Dendritic cell treated with granulocyte-macrophage colony-stimulating factor and Interleukin-4, amounts not matched to agents 40 ng/mL and 50 ng/mL, for 4 days (primary cell): ENCODE data around the gene SEMA3F.

Source experiments
- H3K27ac Mint-ChIP-seq: one replicate; pipeline ENCODE4 v1.8.0; 2022; ENCODE audit warnings: mild to moderate bottlenecking, mixed read lengths
- H3K27me3 Mint-ChIP-seq: one replicate; pipeline ENCODE4 v1.8.0; 2022; ENCODE audit warnings: mild to moderate bottlenecking, mixed read lengths
- H3K36me3 Mint-ChIP-seq: one replicate; pipeline ENCODE4 v1.8.0; 2022; ENCODE audit warnings: low read depth, mixed read lengths
- H3K4me1 Mint-ChIP-seq: one replicate; pipeline ENCODE4 v1.8.0; 2022; ENCODE audit warnings: low read depth, mixed read lengths
- H3K4me3 Mint-ChIP-seq: one replicate; pipeline ENCODE4 v1.8.0; 2022; ENCODE audit warnings: mild to moderate bottlenecking, moderate library complexity, mixed read lengths
- H3K9me3 Mint-ChIP-seq: one replicate; pipeline ENCODE4 v1.8.0; 2022; ENCODE audit warnings: mixed read lengths
- intact Hi-C: fragments of 100-400 bp; cut with micrococcal nuclease; formaldehyde crosslinking; loops from one replicate; pipeline ENCODE4 v1.15.0; 2022

SEMA3F gene

DNA sequence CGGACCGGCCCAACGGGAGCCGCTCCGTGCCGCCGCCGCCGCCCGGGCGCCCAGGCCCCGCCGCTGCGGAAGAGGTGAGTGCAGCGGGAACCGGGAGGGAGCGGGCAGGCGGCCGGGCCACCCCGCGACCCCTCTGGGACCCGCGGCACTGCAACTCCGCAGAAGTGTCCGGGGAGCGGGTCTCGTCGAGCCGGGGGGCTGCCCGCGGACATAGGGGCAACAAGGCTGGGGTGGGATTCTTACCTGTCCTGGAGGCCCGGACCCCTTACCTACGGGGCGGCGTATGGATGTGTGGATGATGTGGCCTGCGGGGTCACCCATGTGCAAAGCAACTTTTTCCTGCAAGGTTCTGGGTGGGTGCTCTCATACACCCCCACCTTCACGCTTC, 361 bp downstream of the SEMA3F start:
- intact Hi-C loops, result no loop called here
- peaks cover 61% of the 10 kb centered on the region for H3K27me3 Mint-ChIP-seq

DNA sequence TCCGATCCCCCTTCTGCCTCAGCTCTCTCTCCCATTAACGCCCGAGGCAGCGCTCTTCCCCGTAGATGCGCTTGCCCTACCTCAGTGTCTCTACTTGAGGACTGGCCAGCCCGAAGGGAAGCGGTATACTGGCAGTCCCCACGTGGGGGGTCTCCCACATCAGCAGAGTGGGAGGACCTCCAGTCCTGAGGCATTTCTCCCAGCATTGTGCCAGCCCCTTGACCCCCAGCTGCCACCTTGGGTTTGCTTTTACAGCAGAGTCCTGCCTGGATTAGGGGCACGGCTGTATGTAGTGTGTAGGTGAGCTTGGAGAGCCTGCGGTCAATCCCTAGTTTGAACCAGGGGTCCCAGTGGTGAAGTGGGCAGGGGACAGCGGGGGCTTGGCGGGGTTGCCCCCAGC, 767 bp downstream of the SEMA3F start:
- Mint-ChIP-seq H3K9me3 (no peaks in the 10 kb centered on the region), H3K27me3 (peaks cover 61% of the 10 kb centered on the region), H3K36me3 (no peaks in the 10 kb centered on the region), H3K4me3 (peak overlapping the region; percentile 64), H3K27ac (no peak overlapping the region), H3K4me1 (peaks cover 23% of the 10 kb centered on the region)
- intact Hi-C loops, result no loop called here

More for the DNA sequence above, 361 bp downstream of the SEMA3F start:
- H3K27ac Mint-ChIP-seq, result no peak overlapping the region
- H3K36me3 Mint-ChIP-seq, result no peaks in the 10 kb centered on the region
- H3K4me3 Mint-ChIP-seq, result peak overlapping the region; percentile 64
- peaks cover 23% of the 10 kb centered on the region for H3K4me1 Mint-ChIP-seq
- no peaks in the 10 kb centered on the region for H3K9me3 Mint-ChIP-seq

DNA sequence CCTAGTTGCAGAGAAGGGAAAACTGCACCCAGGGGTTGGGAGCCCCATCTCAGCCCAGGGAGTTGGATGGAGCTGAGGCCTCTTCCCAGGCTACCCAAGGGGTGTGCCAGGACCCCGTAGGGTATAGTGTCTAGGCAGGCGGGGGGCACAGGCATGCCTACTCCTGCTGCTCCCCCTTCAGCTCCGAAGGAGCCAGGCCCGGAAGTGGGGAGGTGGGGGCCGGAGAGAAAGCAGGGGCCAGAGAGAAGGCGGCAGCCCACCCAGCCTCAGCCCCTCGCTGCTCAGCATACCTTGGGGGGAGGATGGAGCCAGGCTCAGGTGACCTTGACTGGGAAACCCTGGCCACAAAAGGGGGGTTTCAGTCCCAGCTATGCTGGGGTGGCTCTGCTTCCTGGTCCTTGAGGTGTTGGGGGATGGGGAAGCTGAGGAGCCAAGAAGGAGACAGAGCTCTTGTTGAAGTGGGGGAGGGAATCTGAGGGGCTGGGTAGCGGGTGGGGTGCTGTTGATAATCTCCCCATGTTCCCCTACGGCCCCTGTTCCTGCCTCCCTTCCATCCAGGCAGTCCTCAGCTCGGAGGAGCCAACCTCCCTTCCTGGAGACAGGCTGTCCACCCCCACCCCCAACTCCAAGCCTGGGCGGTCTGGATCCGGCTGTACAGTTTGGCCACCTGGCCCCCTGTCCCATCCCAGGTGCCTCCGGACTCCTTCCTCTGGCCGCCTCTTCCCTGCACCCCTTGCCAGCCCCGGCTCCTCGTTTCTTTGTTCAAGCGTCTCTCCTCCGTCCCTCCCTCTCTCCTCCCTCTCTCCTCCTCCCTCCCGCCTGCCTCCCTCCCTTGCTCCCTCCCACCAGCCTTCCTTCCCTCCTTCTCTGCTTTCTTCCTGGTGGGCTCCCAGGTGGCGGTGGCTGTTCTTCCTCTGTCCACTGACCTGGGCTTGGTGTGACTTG, 1.7 kb downstream of the SEMA3F start:
- H3K27ac Mint-ChIP-seq, result no peak overlapping the region
- intact Hi-C loops, result no loop called here
- H3K4me3 Mint-ChIP-seq, result no peak overlapping the region
- H3K9me3 Mint-ChIP-seq, result no peaks in the 10 kb centered on the region
- no peaks in the 10 kb centered on the region for H3K36me3 Mint-ChIP-seq
- H3K4me1 Mint-ChIP-seq, result peaks cover 23% of the 10 kb centered on the region
- peaks cover 58% of the 10 kb centered on the region for H3K27me3 Mint-ChIP-seq

DNA sequence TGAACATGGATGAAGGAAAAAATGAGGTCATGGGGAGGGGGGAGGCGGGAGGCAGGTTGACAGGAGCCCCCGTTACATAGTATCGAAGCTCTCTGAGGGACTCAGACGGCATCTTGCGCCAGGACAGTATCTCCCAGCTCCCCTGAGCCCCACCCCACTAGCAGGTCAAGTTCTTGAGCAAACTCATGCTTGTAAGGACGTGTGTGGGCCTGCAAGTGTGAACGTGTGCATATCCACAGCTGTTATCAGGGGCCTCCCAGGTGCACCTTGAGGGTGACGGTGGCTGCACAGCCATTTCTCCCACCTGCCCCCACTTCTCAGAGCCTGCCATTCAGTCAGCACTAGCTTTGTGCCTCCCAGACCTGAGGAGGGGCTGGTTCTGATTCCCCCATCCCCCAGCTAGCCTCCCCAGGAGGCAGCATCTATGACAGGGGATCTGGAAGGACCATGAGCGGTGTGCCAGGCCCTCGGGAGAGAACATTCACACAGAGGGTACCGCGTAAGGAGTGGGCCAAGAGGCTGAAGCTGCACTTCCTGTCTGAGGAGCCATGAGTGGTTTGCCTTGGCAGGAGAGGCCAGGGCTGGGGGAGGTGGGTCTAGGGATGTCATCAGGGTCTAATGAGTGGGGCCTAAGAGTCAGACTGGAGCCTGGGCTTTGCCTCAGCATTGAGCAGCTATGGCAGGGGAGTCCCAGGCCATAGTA, 2.9 kb downstream of the SEMA3F start:
- no peak overlapping the region for H3K27ac Mint-ChIP-seq
- peaks cover 61% of the 10 kb centered on the region for H3K27me3 Mint-ChIP-seq
- no peaks in the 10 kb centered on the region for H3K9me3 Mint-ChIP-seq
- H3K4me3 Mint-ChIP-seq, result no peak overlapping the region
- no peaks in the 10 kb centered on the region for H3K36me3 Mint-ChIP-seq
- intact Hi-C loops, result no loop called here
- peaks cover 23% of the 10 kb centered on the region for H3K4me1 Mint-ChIP-seq

DNA sequence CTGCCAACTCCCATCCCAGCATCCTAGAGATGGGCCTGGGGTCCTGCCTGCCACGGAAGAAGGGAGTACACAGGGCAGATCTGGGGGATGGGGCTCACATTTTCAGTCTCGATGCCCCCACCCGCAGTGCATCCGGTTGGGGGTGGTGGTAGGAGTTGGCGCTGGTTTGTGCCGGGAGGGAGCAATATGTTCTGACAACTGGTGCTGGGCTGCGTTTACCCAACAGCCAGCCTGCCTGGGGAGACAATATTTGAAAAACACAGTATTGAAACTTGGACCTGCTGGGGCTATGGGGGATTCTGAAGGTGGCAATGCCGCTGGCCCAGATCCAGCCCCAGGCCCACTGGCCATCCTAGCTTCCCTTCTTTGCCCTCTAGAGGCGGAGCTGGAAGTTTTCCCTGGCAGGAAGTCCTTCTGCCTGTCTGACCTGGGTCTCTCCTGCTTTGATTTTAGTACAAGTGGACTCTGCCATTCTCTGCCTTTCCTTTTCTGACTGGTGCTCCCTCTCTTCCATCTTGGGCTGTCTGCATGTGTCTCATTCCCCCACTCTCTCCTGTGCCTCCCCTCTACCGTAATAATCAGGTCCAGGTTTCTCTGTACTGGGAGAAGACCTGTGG, 3.5 kb downstream of the SEMA3F start:
- H3K9me3 Mint-ChIP-seq, result no peaks in the 10 kb centered on the region
- H3K27ac Mint-ChIP-seq, result no peak overlapping the region
- H3K36me3 Mint-ChIP-seq, result no peaks in the 10 kb centered on the region
- intact Hi-C loops, result no loop called here
- H3K27me3 Mint-ChIP-seq, result peaks cover 55% of the 10 kb centered on the region
- H3K4me1 Mint-ChIP-seq, result peaks cover 20% of the 10 kb centered on the region
- no peak overlapping the region for H3K4me3 Mint-ChIP-seq

DNA sequence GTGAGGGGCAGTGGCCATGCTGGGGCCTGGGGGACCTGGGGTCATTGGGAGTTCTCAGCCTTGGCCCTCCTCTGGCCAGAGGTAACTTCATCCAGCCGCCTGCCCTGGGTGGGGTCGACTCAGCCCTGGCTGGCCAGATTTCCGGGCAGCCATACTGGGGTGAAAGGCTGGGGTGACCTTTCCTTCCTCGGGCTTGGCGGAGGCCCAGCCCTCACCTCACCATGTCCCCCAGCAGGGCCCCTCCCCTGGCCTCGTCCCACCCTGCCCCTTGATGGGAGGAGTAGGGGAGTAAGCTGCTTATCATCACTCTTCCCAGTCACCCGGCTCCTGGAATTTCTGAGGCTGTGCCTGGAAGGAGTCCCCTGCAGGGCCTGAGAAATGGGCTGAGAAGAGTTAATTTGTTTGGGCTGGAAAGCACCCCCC, 5.4 kb downstream of the SEMA3F start:
- Mint-ChIP-seq H3K27me3 (peaks cover 48% of the 10 kb centered on the region), H3K4me3 (no peak overlapping the region), H3K9me3 (no peaks in the 10 kb centered on the region), H3K36me3 (no peaks in the 10 kb centered on the region), H3K27ac (no peak overlapping the region), H3K4me1 (peaks cover 12% of the 10 kb centered on the region)
- intact Hi-C loops, result no loop called here

DNA sequence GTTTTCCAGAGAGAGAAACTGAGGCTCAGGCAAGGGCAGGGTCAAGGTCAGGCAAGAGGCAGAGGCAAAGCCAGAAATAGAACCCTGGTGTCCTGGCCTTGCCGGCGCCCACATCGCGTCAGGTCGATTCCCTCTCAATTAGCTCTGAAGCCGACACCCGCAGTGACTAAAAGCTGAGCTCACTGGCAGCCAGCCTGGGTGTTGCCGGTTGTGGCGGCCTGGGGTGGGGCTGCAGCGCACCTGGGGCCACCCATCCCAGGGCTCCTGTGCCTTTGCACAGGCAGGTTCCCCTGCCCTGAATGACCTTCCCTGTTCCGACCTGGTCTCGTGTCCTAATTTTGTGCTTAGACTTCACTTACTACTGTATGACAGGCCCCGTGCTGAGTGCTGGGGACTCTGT, 6.2 kb downstream of the SEMA3F start:
- no peak overlapping the region for H3K4me3 Mint-ChIP-seq
- H3K27me3 Mint-ChIP-seq, result peaks cover 43% of the 10 kb centered on the region
- no peaks in the 10 kb centered on the region for H3K9me3 Mint-ChIP-seq

DNA sequence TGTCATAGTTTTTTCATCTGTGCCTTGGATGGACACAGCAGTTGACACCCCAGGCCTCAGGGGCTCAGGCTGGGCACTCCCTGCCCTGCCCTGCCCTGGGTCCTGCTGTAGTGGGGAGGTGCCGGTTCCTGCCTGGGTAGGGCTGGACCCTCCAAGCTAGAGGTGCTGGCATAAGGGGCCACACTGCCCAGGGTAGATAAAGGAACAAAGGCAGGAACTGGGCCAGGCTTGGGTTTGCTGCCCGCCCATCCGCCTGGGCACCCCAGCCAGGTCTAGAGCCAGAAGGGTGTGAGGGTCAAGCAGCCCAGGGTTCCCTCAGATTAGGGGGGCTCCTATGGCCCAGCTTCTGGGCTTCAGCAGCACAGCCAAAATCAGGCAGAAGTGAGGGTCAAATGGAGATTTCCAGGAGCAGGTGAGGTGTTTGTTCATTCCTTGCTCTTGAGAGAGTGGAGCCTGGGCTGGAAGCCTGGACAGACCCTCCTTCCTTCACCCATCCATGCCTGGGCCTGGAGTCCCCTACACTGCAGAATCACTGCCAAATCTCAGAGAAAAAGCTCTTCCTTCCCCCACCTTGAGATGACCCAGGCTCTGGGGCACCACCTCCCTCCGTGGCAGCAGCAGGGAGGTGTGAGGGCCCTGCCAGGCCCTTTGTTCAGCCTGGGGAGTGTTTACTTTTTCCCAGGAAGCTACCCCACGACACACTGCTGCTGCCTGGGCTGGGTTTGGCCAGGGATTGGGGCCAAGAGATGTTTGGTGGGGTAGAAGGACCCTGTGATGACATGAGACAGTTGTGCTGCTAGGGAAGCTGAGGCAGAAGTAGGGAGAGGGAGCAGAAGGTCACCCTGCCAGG, 7.1 kb downstream of the SEMA3F start:
- no peaks in the 10 kb centered on the region for H3K9me3 Mint-ChIP-seq
- H3K4me1 Mint-ChIP-seq, result peaks cover 5% of the 10 kb centered on the region
- intact Hi-C loops, result no loop called here
- no peaks in the 10 kb centered on the region for H3K36me3 Mint-ChIP-seq
- no peak overlapping the region for H3K27ac Mint-ChIP-seq
- peaks cover 34% of the 10 kb centered on the region for H3K27me3 Mint-ChIP-seq
- H3K4me3 Mint-ChIP-seq, result no peak overlapping the region

More for the DNA sequence above, 6.2 kb downstream of the SEMA3F start:
- H3K27ac Mint-ChIP-seq, result no peak overlapping the region
- no peaks in the 10 kb centered on the region for H3K36me3 Mint-ChIP-seq
- intact Hi-C loops, result no loop called here
- H3K4me1 Mint-ChIP-seq, result peaks cover 5% of the 10 kb centered on the region

DNA sequence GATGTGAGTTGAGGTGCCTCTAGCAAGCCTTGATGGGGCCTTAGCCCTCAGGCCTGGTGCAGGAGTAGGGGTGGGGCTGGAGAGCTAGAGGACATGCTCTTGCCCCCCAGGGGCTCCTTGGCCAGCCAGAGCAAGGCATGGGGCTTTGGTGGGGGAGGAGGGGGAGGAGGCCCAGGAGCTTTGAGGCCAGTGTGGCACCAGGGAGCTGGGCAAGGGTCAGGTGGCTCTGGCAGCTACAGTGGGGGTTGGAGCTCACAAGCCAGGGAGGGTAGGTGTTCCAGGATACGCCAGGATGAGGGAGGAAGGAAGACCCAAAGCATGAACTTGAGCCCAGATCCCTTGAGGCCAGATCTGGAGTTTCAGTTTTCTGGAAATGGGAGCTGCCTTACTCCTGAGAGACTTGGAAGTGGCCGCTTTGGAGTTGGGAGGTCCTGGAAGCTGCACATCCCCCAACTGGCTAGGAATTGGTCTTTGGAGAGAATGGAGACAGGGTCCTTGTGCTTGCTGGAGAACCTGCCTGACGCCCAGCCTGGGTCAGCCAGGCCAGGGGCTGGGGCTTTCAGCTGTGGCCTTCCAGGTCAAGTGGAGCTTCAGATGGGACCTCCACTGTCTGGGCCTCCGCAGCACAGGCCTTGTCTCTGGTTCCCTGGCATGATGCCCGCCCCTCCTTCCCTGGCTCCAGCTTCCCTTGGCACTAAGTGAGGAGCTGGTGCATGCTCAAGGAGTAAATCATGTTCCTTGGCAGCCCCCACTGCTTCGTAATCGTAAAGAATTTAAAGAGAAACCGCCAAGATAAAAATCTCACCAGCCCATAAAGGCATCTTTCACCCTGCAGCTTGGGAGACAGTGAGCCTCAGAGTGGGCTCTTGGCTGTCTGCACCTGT, 8.7 kb downstream of the SEMA3F start:
- Mint-ChIP-seq H3K9me3 (no peaks in the 10 kb centered on the region), H3K4me3 (no peak overlapping the region), H3K36me3 (no peaks in the 10 kb centered on the region), H3K4me1 (no peaks in the 10 kb centered on the region), H3K27ac (no peak overlapping the region), H3K27me3 (peaks cover 20% of the 10 kb centered on the region)
- intact Hi-C loops, result no loop called here

DNA sequence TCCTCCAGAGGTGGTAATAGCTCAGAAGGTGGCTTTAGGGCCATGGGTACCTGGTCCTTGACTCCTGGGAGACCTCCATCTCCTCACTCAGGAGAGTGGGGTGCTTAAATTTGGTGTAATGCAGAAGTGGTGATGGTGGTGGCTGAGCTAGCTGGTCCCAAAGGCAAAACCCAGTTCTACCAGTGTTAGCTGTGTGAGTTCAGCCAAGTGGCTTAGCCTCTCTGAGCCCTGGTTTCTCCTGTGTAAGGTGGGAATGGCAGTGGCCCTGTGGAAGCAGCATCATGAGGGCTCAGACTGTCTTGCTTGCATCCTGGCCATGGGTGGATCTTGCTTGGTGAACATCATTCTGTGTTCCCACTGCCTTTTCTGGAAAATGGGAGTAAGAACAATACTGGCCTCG, 9.4 kb downstream of the SEMA3F start:
- H3K36me3 Mint-ChIP-seq, result no peaks in the 10 kb centered on the region
- intact Hi-C loops, result no loop called here
- no peaks in the 10 kb centered on the region for H3K4me1 Mint-ChIP-seq
- no peak overlapping the region for H3K4me3 Mint-ChIP-seq
- peaks cover 16% of the 10 kb centered on the region for H3K27me3 Mint-ChIP-seq
- H3K27ac Mint-ChIP-seq, result no peak overlapping the region
- no peaks in the 10 kb centered on the region for H3K9me3 Mint-ChIP-seq

DNA sequence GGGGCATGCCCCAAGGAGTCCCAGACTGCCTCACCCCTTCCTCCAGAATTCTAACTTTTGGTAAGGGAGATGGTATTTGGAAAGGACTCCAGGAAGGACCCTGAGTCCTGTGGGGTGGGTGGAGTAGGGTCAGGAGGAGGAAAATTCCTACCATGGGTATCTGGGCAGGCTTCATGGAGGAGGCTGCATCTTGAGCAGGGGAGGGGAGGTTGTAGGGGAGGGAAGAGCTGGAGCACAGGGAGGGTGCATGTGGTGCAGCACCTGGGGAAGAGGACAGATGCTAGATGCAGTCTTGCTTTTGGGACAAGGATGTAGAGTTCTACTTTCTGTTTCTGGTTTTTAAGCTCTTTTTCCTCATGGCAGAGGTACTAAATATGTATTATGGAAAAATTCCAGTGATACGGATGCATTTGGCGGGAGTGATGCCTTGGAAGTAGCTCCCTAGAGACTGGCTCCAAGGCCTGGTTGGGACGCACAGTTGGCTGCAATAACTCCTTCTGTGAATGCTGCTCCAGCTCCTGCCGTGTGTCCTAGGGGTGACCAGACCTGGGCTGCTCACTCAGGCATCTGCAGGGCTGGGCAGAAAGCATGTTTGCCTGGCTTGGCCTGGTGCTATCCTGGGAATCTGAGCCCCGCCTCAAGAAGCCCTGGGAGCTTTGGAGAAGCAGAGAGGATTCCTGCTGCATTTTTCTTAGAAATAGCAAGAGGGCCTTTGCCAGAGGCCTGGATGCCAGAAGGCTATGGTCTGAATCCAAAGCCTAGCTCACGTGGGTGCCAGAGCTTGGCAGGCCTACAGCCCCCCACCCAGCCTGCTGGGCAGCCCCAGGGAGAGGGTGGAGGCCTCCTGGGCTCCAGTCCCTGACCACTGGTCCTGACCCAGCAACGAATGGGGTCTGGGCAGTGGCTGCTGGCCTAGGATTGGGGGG, 10.1 kb downstream of the SEMA3F start:
- H3K9me3 Mint-ChIP-seq, result no peaks in the 10 kb centered on the region
- H3K27me3 Mint-ChIP-seq, result peaks cover 10% of the 10 kb centered on the region
- intact Hi-C loops, result no loop called here
- no peak overlapping the region for H3K4me3 Mint-ChIP-seq
- H3K27ac Mint-ChIP-seq, result no peak overlapping the region
- H3K36me3 Mint-ChIP-seq, result no peaks in the 10 kb centered on the region
- peaks cover 6% of the 10 kb centered on the region for H3K4me1 Mint-ChIP-seq

DNA sequence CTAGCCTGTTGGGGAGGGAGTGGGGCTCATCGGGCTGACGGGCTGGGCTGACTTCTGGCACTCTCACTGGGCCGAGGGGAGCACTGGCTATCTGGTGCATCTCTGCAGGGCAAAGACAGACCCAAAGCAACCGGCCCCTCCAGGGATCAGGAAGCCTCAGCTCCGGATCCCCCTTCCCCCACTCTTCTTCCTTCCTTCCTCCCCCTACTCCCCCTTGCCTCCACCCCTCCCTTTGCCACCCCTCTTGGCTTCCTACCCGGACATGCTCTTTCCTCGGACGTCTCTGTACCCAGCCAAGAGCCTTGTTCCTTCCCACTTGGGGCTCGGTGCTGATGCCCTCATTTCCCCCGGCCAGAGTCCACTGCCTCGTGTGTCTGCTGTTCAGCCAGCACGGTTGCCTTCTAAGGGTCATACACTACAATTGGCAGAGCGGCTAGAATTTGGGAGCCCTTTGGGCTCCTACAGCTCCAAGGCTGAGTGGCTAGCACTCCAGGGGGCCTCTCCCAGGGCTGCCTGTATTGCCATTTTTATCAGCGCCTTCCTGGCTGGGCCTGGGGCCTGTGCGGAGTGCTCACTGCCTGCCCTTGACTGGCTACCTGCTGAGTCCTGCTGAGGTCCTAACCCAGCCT, 10.9 kb downstream of the SEMA3F start:
- no peaks in the 10 kb centered on the region for H3K9me3 Mint-ChIP-seq
- peaks cover 14% of the 10 kb centered on the region for H3K4me1 Mint-ChIP-seq
- H3K27me3 Mint-ChIP-seq, result peaks cover 10% of the 10 kb centered on the region
- intact Hi-C loops, result no loop called here
- no peak overlapping the region for H3K27ac Mint-ChIP-seq
- no peak overlapping the region for H3K4me3 Mint-ChIP-seq
- no peaks in the 10 kb centered on the region for H3K36me3 Mint-ChIP-seq
